Measurements from ENCODE around the gene FAM177A1.

- TF ChIP-seq POLR2A (IDR thresholded peaks at IDR 0.05) (no peak), CTCF (IDR thresholded peaks at IDR 0.05) (no peak)
Observed at GRCh38 chr14:35078082-35078481, 32.0 kb downstream of the FAM177A1 start.
